ENCODE data around the gene BICC1. TPM values are rescaled to one million over a fixed set of nuclear protein-coding genes. Genes with fewer than 3 reads are reported as not detected.

BICC1 gene
- total RNA-seq, 4 donors from 2014 or later: 0.60 to 5.1 (median 2.2) TPM

DNA sequence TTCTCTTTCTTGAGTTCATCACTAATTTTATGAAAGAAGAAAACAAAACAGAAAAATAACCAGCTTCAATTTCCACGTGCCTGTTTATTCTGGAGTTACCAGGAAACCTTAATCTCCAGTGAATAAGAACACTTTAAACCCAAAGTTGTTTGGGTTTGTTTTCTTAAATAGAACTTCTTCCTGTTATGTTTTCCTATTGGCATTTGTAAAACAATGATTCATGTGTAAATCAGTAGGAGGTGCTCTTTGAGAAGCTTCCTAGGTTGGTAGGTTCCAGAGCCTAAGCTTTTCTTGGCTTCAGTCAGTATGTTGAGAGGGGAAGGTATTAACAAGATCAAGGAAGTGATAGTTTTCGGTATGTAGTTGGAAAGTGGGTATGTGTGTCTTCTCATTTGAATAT is 119.0 kb downstream of the BICC1 start:
- no peaks in the 10 kb centered on the region for H3K36me3 ChIP-seq
- H3K27me3 ChIP-seq: no peaks in the 10 kb centered on the region
- H3K4me3 ChIP-seq: no peak overlapping the region
- no peaks in the 10 kb centered on the region for H3K9me3 ChIP-seq
- in situ Hi-C loops (cut with MboI; ENCODE audit: low pct_ligation_motif_present in 1 of 4, low pct_unique_long_range_greater_than_20kb in 1 of 4, low sequenced_read_pairs in 3 of 4) (no loop called here), intact Hi-C loops (cut with DNase I; ENCODE audit: low total_unique reads) (no loop called here)
- 67 to 69% methylated on average over 2 of the region's 2 CpGs for WGBS, 2 donors (ENCODE audit: low coverage in 1 of 2)
- DNase-seq: no peak
- H3K27ac ChIP-seq: no peak overlapping the region
- H3K4me1 ChIP-seq: no peaks in the 10 kb centered on the region
- TF ChIP-seq POLR2A (IDR thresholded peaks at IDR 0.05) (no peak), EP300 (IDR thresholded peaks at IDR 0.05; ENCODE audit: low read depth) (no peak), POLR2AphosphoS5 (IDR thresholded peaks at IDR 0.05) (no peak), CTCF (IDR thresholded peaks at IDR 0.05) (no peak)

- no peak for TF ChIP-seq EP300 (IDR thresholded peaks at IDR 0.05; ENCODE audit: low read depth)
- no peak for TF ChIP-seq CTCF (IDR thresholded peaks at IDR 0.05)
- no peak for TF ChIP-seq POLR2A (IDR thresholded peaks at IDR 0.05)
- no peak for TF ChIP-seq POLR2AphosphoS5 (IDR thresholded peaks at IDR 0.05)
- no peak for DNase-seq
- Histone ChIP-seq H3K27ac (no peak overlapping the region), H3K9me3 (no peaks in the 10 kb centered on the region), H3K4me1 (peaks cover 0 to 2% (median 0%) of the 10 kb centered on the region in 4 donors), H3K36me3 (no peaks in the 10 kb centered on the region), H3K27me3 (no peaks in the 10 kb centered on the region), H3K4me3 (no peak overlapping the region)
- 83 to 90% methylated on average over 4 of the region's 4 CpGs for WGBS, 2 donors (ENCODE audit: low coverage in 1 of 2)
- intact Hi-C loops (cut with DNase I; ENCODE audit: low total_unique reads) (no loop called here), in situ Hi-C loops (cut with MboI; ENCODE audit: low pct_ligation_motif_present in 1 of 4, low pct_unique_long_range_greater_than_20kb in 1 of 4, low sequenced_read_pairs in 3 of 4) (no loop called here)
Measured at GRCh38 chr10:58632216-58632615, 119.5 kb downstream of the BICC1 start.

DNA sequence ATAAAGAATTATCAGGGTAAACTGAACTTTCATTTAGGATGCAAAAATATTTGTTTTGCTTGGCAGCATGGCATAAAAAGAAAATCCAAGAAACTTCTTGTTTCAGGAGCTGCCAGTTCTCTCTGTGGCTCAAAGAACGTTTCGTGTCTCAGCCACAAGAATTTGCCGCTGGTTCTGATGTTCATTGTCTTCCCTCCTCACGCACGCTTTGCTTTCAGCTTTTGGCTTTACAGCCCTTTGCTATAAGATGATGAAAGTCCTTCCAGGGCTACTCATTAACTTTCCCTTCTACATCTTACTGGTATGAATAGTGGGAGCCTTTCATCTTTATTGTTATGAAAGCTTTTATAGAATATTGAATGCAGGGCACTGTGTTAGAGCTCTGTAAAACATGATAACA is 124.7 kb downstream of the BICC1 start:
- 37 to 91% methylated on average over 5 of the region's 5 CpGs for WGBS, 2 donors (ENCODE audit: low coverage in 1 of 2)
- H3K9me3 ChIP-seq: no peaks in the 10 kb centered on the region
- H3K36me3 ChIP-seq: no peaks in the 10 kb centered on the region
- no peak for DNase-seq
- no peak overlapping the region for H3K4me3 ChIP-seq
- no peak overlapping the region for H3K27ac ChIP-seq
- TF ChIP-seq CTCF (IDR thresholded peaks at IDR 0.05): no peak
- no peak for TF ChIP-seq POLR2AphosphoS5 (IDR thresholded peaks at IDR 0.05)
- TF ChIP-seq EP300 (IDR thresholded peaks at IDR 0.05; ENCODE audit: low read depth): no peak
- TF ChIP-seq POLR2A (IDR thresholded peaks at IDR 0.05): no peak
- no peaks in the 10 kb centered on the region for H3K27me3 ChIP-seq
- intact Hi-C loops (cut with DNase I; ENCODE audit: low total_unique reads): no loop called here
- H3K4me1 ChIP-seq: peaks cover 0 to 11% (median 0%) of the 10 kb centered on the region in 4 donors
- in situ Hi-C loops (cut with MboI; ENCODE audit: low pct_ligation_motif_present in 1 of 4, low pct_unique_long_range_greater_than_20kb in 1 of 4, low sequenced_read_pairs in 3 of 4): no loop called here

GRCh38 chr10:58638388-58638787 is 125.7 kb downstream of the BICC1 start:
- intact Hi-C loops (cut with DNase I; ENCODE audit: low total_unique reads): no loop called here
- no peak overlapping the region for H3K27ac ChIP-seq
- in situ Hi-C loops (cut with MboI; ENCODE audit: low pct_ligation_motif_present in 1 of 4, low pct_unique_long_range_greater_than_20kb in 1 of 4, low sequenced_read_pairs in 3 of 4): no loop called here

More at GRCh38 chr10:58638388-58638787, 125.7 kb downstream of the BICC1 start:
- H3K4me3 ChIP-seq: no peak overlapping the region
- WGBS, 2 donors (ENCODE audit: low coverage in 1 of 2): 63 to 71% methylated on average over 5 of the region's 5 CpGs
- H3K36me3 ChIP-seq: no peaks in the 10 kb centered on the region
- TF ChIP-seq CTCF (IDR thresholded peaks at IDR 0.05) (no peak), EP300 (IDR thresholded peaks at IDR 0.05; ENCODE audit: low read depth) (no peak), POLR2AphosphoS5 (IDR thresholded peaks at IDR 0.05) (no peak), POLR2A (IDR thresholded peaks at IDR 0.05) (no peak)
- no peaks in the 10 kb centered on the region for H3K9me3 ChIP-seq
- H3K4me1 ChIP-seq: peaks cover 0 to 11% (median 0%) of the 10 kb centered on the region in 4 donors
- no peak for DNase-seq
- H3K27me3 ChIP-seq: no peaks in the 10 kb centered on the region
